Measurements from ENCODE around the gene ZBTB49.

The ZBTB49 gene

GRCh38 chr4:4284827-4285618, 5.0 kb upstream of the ZBTB49 start:
- no peak overlapping the region for H3K27ac ChIP-seq
- TF ChIP-seq, protein P1, sequence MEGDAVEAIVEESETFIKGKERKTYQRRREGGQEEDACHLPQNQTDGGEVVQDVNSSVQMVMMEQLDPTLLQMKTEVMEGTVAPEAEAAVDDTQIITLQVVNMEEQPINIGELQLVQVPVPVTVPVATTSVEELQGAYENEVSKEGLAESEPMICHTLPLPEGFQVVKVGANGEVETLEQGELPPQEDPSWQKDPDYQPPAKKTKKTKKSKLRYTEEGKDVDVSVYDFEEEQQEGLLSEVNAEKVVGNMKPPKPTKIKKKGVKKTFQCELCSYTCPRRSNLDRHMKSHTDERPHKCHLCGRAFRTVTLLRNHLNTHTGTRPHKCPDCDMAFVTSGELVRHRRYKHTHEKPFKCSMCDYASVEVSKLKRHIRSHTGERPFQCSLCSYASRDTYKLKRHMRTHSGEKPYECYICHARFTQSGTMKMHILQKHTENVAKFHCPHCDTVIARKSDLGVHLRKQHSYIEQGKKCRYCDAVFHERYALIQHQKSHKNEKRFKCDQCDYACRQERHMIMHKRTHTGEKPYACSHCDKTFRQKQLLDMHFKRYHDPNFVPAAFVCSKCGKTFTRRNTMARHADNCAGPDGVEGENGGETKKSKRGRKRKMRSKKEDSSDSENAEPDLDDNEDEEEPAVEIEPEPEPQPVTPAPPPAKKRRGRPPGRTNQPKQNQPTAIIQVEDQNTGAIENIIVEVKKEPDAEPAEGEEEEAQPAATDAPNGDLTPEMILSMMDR (IDR thresholded peaks at IDR 0.05), result no peak
- no peak for TF ChIP-seq ZFX (IDR thresholded peaks at IDR 0.05; ENCODE audit: borderline replicate concordance)

GRCh38 chr4:4288098-4288497, 2.0 kb upstream of the ZBTB49 start:
- no peak overlapping the region for H3K27ac ChIP-seq
- TF ChIP-seq, protein P1 (IDR thresholded peaks at IDR 0.05), result no peak
- TF ChIP-seq ZFX (IDR thresholded peaks at IDR 0.05; ENCODE audit: borderline replicate concordance), result no peak

DNA sequence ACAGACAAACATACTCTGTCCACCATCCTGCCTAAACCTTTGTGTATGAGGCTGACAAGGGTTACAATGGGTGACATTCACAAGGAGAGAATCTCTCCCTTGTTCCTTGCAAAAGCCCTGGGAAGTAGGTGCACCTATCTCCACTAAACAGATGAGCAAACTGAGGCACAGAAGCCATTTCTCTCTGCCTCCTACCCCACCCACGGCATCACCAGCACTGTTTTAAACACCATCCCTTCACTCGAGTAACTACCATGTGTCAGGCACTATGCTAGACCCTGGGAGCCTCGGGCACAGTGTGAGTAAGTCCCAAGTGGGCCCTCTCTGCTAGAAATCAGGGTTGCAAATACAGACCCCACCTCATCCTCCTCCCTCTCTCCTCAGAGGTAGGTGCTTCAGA, 996 bp upstream of the ZBTB49 start:
- no peak overlapping the region; the same call in 1 of the 2 replicates for H3K27ac ChIP-seq
- TF ChIP-seq, protein P1 (IDR thresholded peaks at IDR 0.05), result no peak
- no peak for TF ChIP-seq ZFX (IDR thresholded peaks at IDR 0.05; ENCODE audit: borderline replicate concordance)

GRCh38 chr4:4289597-4289940, 482 bp upstream of the ZBTB49 start:
- no peak for TF ChIP-seq ZFX (IDR thresholded peaks at IDR 0.05; ENCODE audit: borderline replicate concordance)
- TF ChIP-seq, protein P1 (IDR thresholded peaks at IDR 0.05), result no peak
- H3K27ac ChIP-seq, result peak overlapping the region; percentile 62

GRCh38 chr4:4293279-4293678, 3.2 kb downstream of the ZBTB49 start:
- TF ChIP-seq ZFX (IDR thresholded peaks at IDR 0.05; ENCODE audit: borderline replicate concordance), result no peak
- TF ChIP-seq, protein P1 (IDR thresholded peaks at IDR 0.05), result no peak
- H3K27ac ChIP-seq, result no peak overlapping the region

GRCh38 chr4:4296283-4296846, 6.3 kb downstream of the ZBTB49 start:
- no peak overlapping the region for H3K27ac ChIP-seq
- TF ChIP-seq, protein P1 (IDR thresholded peaks at IDR 0.05), result no peak
- TF ChIP-seq ZFX (IDR thresholded peaks at IDR 0.05; ENCODE audit: borderline replicate concordance), result no peak

- H3K27ac ChIP-seq, result no peak overlapping the region
- TF ChIP-seq, protein P1 (IDR thresholded peaks at IDR 0.05), result no peak
- TF ChIP-seq ZFX (IDR thresholded peaks at IDR 0.05; ENCODE audit: borderline replicate concordance), result no peak
These were observed 9.0 kb downstream of the ZBTB49 start for GRCh38 chr4:4299006-4299405.

Measured in 22Rv1 (cell line).